ENCODE data around the gene TAS1R3.

Gene TAS1R3

DNA sequence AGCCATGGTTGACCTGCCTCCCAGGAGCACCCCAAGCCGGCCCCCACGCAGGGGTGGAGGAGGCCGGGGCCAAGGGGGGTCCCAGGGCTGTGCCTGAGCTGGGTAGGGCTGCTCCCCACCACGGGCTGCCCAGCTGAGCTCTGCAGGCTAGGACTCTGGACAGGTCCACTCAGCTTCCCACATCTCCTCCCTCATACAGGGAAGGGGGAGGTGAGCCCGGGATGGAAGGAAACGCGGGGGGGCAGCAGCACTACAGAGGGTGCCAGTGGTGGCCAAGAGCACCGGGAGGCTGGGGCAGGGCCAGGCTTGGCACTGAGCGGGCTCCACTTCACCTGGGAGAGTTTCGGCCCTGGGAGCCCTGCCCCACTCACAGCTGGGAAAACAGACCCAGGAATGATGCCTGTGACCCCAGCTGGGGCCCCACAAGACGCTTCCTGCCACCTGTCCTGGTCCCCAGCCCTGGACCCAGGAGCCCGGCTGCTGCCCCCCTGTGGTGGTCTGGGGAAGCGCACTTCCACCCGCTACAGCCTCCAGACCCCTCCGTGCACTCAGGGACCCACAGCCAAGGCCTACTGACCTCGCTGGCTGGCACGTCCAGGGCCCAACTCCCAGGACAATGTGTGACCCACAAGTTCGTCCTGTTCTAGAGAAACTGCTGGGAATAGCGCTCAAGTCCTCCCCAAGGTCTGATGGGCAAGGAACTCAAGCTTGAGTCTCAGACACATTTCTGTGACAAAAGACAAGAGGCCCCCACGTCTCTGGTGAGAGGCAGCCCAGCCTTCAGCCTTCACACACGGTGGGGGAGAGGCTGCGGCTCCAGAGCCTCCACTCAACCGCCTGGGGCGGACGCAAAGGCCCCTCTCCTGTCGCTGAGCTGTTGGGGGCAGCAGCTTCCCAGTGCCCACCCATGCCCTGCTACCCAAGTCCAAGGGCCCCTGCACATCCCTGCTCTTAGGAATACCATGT lies 40.9 kb downstream of the TAS1R3 start:
- peak; percentile 22 for DNase-seq

DNA sequence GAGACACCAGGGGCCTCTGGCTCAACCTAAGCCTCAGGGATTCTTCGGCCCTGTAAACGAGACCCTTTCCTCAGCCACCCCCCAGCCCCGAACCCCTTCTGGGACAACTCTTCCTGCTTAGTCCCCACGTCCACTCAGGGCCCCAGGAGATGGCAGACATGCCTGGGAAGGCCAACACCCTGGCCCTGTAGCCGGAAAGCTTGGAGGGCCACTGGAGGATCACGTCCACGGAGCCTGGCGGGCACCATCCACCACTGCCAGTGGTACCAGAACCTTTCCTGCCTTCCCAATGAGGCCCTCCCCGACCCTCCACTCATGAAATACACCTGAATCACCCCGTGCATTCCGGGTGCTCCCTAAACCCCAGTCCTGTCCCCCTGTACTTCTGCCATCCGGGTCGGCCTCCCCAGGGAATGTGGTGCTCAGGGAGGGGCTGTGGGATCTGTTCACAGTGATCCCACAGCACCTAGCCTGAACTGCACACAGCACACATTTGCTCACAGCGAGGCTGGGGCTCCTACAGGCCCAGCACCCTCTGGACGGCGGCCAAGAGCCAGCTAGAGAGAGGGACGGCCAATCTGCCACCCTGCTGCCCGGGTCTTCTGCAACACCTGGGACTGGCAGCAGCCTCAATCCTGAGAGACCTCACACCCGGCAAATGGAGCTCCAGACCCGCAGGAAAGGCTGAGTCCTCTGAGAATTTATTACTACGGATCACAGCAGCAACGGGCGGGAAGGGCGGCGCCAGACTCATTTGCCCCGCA lies 42.2 kb downstream of the TAS1R3 start:
- no peak for DNase-seq

DNA sequence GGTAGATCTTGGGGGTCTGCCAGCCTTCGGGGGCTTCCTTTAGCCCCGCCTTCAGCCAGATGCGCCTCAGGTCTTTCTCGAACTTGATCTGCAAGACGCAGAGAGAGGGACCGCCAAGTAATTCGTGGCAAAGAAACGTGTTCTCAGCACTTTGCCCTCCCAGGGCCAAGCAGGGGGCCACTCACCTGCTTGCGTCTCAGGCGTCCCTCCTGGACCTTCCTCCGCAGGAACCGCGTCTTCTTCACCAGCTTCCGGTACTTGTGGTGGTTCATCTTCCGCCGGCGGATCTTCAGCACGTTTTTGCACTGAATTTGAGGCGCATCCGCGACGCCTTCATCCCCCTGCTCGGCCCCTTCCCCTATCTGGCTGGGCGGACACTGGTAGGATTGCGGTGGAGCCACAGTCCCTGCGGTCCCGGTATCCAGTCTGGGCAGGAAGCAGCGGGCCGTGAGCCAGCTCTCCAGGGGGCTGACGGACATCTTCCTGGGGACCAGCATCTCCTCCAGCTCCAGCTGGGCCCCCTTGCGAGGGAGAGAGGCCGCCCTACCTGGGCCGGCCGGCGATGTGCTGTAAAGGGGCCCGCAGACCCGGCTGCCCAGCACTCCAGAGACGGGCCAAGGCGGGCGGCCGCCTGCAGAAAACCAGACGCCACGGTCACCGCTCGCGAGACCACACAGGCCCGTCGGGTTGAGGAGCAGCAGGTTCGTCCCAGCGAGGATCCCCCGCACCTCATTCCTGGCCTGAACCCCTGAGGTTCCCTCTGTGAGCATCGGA lies 42.9 kb downstream of the TAS1R3 start:
- DNase-seq, result no peak

DNA sequence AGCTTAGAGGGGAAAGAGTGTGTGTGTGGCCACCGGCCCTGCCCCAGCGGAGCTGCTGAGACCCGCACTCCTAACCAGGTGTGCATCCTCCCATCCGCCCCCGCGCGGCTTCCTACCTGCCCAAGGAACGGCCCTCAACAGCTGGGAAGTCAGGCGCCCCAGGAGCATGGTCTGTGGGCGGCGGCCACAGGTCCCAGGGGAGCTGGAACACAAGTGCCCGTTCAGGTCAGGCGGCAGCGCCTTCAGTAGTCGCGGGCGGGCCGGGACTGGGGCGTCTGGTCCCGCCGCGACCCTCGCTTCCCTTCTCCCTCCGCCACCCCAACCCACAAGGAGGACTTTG lies 43.5 kb downstream of the TAS1R3 start:
- DNase-seq, result no peak

DNA sequence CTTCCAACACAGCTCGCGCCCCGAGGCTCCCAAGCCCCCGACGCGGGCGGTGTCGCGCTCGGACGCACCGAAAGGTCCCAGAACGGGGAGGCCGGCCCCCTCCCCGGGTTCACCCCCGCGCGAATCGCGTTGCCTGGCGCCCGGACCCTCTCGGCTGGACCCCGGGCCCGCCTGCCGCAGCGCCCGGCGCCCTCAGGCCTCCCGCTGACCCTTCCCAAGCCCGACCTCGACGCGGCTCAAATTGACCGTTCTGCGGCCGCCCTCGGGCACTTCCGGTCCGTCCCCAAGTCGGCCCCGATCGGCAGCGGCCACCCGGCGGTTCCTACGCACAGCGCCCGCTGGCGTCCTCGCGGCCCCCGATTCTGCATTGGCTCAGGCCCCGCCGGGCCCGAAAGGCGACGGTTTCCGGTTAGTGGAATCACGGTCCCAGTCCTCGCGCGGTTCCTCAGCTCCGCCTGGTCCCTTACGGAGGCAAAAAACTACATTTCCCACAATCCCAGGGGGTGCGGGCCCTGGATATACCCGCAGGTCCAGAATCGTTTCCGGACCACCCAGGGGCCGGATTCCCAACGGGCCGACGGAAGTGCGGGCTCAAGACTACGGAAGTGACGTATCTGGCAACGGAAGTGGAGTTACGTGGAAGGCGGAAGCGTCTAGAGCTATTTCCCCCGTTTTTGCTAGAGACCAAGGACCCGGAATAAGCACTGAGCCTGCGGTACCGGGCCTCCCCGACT lies 44.0 kb downstream of the TAS1R3 start, which contains the start of gene AURKAIP1:
AURKAIP1 (minus strand) TSS at position 279 of the 734 bp plus-strand sequence. CDS start 451 bp downstream, outside the sequence.
- peak; percentile 96 for DNase-seq

DNA sequence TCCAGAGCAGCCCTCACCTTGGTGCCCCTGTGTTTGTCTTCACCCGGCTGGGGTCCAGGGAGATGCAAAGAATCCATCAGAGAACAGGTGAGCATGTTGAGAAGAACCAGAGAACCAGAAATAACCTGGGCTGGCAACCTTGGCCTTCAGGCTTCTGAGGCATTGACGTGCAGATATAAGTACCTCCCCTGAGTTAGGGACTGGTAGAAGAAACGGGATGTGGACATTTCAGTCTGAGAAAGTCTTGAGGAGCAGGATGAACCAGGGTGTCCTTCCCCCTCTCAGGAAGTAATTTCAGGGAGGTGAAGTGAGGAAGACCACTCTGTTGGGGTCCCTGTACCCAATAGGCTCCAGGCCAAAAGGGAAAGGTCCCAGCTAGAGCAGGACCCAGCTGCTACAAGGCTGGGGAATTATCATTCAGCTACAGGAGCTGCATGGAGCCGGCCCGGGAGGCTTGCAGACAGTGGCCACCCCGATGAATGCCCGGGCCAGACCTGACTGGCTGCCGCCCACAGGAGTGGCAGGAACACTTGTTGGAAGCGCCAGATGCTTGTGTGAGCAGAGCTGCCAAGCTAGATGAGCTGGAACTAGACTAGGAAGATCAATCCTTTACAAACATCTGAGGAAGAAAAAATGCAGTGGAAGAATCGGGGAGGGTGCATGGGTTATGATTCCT lies 45.6 kb downstream of the TAS1R3 start:
- DNase-seq, result no peak

DNA sequence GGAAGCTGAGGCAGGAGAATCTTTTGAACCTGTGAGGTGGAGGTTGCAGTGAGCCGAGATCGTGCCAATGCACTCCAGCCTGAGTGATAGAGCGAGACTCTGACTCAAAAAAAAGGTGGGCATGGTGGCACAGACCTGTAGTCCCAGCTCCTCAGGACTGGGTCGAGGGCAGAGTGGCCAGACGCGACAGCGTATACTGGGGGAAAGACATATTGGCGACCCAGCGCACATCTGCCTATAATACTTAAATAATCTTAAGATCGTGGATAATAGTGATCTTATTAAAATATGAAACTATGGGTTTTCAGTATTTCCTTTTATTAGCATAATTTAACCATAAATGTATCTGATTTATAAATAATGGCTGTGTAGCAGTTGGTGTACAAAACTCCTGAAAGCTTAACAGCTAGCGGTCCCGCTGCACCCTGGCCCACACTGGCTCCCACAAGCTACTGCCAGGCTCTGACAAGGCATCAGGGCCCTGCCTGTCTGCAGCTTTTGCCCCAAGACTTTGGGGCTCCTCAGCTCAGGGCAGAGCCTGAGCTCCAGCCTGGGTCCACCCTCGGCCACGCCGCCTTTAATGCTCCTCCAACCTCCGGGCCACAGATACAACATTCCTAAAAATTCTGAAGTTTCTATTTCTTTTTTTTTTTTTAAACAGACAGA lies 46.6 kb downstream of the TAS1R3 start:
- no peak for DNase-seq

DNA sequence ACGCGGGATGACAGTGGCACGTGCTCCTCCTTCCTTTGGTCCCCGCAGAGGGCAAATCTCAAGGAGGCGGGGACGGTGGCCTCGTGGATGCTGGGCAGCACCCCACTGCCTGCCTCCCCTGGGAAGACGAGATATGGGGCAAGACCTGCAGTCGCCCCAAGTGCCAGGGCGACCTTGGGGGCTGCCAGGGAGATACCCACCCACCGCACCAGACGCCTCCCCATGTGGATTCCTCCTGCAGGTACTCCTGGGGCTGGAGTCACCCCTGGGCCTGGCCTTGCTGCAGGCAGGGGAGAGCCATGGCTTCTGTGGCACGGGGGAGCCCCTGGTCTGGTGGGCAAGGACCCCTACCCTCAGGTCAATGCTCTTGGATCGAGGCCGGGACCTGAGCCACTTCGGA lies 49.8 kb downstream of the TAS1R3 start:
- no peak for DNase-seq

DNA sequence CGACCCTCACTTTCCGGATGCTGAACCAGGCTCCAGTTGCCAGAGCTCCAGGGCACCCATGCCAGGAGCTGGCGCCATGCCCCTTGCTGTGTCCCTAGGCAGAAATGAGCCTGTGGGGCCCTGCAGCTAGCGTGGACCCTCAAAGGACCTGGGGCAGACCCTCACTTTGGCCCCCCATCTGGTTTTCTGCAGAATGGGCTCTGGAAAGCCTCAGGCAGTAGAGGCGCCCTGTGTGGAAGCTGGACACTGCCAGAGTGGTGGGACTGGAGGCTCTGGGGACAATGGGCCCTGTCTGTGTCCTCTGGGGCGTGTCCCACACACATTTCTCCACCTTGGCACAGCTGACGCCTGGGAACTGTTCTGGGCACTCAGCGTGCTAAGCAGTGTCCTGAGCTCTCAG lies 50.2 kb downstream of the TAS1R3 start:
- no peak for DNase-seq

All from SHP77 treated with DMSO at 0.1 percent for 48 hours (cell line).